ENCODE results near the gene ZC3H15. TPM values are rescaled to one million over a fixed set of nuclear protein-coding genes. Genes with fewer than 3 reads are reported as not detected.

ZC3H15 gene
- polyA plus RNA-seq, 1 donor (not counting 4 experiments of a cell fraction or from before 2014, with no cell fraction given), result 116 TPM

- peaks cover 3 to 10% of the 10 kb centered on the region in 2 experiments for H3K36me3 ChIP-seq (ENCODE audit: control insufficient read depth in 2 of 2, extremely low read depth in 1 of 2, insufficient read depth in 2 of 2, low read length in 2 of 2)
- H4K20me1 ChIP-seq (ENCODE audit: control insufficient read depth, extremely low read depth, insufficient read depth, low read length), result peaks cover 11% of the 10 kb centered on the region
Observed at GRCh38 chr2:186496401-186496800, 10.3 kb downstream of the ZC3H15 start.

GRCh38 chr2:186497928-186498327, 11.9 kb downstream of the ZC3H15 start:
- no peaks in the 10 kb centered on the region for H3K9me3 ChIP-seq (ENCODE audit: control insufficient read depth, low read depth, low read length)
- FAIRE-seq, result no peak
- dilution Hi-C loops (cut with MboI; ENCODE audit: extremely low pct_ligation_motif_present, low sequenced_read_pairs), result no loop called here
- H3K4me1 ChIP-seq (ENCODE audit: control insufficient read depth, extremely low read depth, insufficient read depth, low read length), result no peaks in the 10 kb centered on the region
- peaks cover 3 to 10% of the 10 kb centered on the region in 2 experiments for H3K36me3 ChIP-seq (ENCODE audit: control insufficient read depth in 2 of 2, extremely low read depth in 1 of 2, insufficient read depth in 2 of 2, low read length in 2 of 2)
- peaks cover 10% of the 10 kb centered on the region for H4K20me1 ChIP-seq (ENCODE audit: control insufficient read depth, extremely low read depth, insufficient read depth, low read length)
- H3K9ac ChIP-seq (ENCODE audit: control insufficient read depth, extremely low read depth, insufficient read depth, low read length), result no peak overlapping the region
- H3K27me3 ChIP-seq (ENCODE audit: control insufficient read depth, extremely low read depth, insufficient read depth, low read length), result no peaks in the 10 kb centered on the region
- no peak overlapping the region for H3K4me3 ChIP-seq (ENCODE audit: control insufficient read depth in 2 of 3, extremely low read depth in 1 of 3, insufficient read depth in 2 of 3, low read depth in 1 of 3, low read length in 3 of 3)
- no peak overlapping the region for H3K4me2 ChIP-seq (ENCODE audit: control insufficient read depth, extremely low read depth, insufficient read depth, low read depth, low read length)
- H3K79me2 ChIP-seq (ENCODE audit: control insufficient read depth, insufficient read depth, low read length), result peaks cover 66% of the 10 kb centered on the region
- no peak for DNase-seq (ENCODE audit: low read depth, low spot score)
- H3K27ac ChIP-seq (ENCODE audit: control insufficient read depth, insufficient read depth, low read length), result no peak overlapping the region
- TF ChIP-seq, protein P1, sequence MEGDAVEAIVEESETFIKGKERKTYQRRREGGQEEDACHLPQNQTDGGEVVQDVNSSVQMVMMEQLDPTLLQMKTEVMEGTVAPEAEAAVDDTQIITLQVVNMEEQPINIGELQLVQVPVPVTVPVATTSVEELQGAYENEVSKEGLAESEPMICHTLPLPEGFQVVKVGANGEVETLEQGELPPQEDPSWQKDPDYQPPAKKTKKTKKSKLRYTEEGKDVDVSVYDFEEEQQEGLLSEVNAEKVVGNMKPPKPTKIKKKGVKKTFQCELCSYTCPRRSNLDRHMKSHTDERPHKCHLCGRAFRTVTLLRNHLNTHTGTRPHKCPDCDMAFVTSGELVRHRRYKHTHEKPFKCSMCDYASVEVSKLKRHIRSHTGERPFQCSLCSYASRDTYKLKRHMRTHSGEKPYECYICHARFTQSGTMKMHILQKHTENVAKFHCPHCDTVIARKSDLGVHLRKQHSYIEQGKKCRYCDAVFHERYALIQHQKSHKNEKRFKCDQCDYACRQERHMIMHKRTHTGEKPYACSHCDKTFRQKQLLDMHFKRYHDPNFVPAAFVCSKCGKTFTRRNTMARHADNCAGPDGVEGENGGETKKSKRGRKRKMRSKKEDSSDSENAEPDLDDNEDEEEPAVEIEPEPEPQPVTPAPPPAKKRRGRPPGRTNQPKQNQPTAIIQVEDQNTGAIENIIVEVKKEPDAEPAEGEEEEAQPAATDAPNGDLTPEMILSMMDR (optimal IDR thresholded peaks at IDR 0.05 in 1 of 3, IDR thresholded peaks at IDR 0.05 in 1 of 3, conservative IDR thresholded peaks at IDR 0.05 in 1 of 3; ENCODE audit: extremely low read depth in 1 of 3, insufficient read depth in 2 of 3, low read length in 3 of 3), result no peak
- no peak for TF ChIP-seq EZH2 (IDR thresholded peaks at IDR 0.05; ENCODE audit: low read length)
- no peaks in the 10 kb centered on the region for H3K9me1 ChIP-seq (ENCODE audit: control insufficient read depth, extremely low read depth, insufficient read depth, low read length)
- no peak overlapping the region for H2AFZ ChIP-seq (ENCODE audit: control insufficient read depth, low read length)

More at GRCh38 chr2:186496401-186496800, 10.3 kb downstream of the ZC3H15 start:
- TF ChIP-seq, protein P1 (optimal IDR thresholded peaks at IDR 0.05 in 1 of 3, IDR thresholded peaks at IDR 0.05 in 1 of 3, conservative IDR thresholded peaks at IDR 0.05 in 1 of 3; ENCODE audit: extremely low read depth in 1 of 3, insufficient read depth in 2 of 3, low read length in 3 of 3), result no peak
- no peak for TF ChIP-seq EZH2 (IDR thresholded peaks at IDR 0.05; ENCODE audit: low read length)
- no peak for DNase-seq (ENCODE audit: low read depth, low spot score)
- Histone ChIP-seq H3K4me3 (ENCODE audit: control insufficient read depth in 2 of 3, extremely low read depth in 1 of 3, insufficient read depth in 2 of 3, low read depth in 1 of 3, low read length in 3 of 3) (no peak overlapping the region), H2AFZ (ENCODE audit: control insufficient read depth, low read length) (no peak overlapping the region), H3K27ac (ENCODE audit: control insufficient read depth, insufficient read depth, low read length) (no peak overlapping the region), H3K9ac (ENCODE audit: control insufficient read depth, extremely low read depth, insufficient read depth, low read length) (no peak overlapping the region), H3K9me3 (ENCODE audit: control insufficient read depth, low read depth, low read length) (no peaks in the 10 kb centered on the region), H3K4me2 (ENCODE audit: control insufficient read depth, extremely low read depth, insufficient read depth, low read depth, low read length) (no peak overlapping the region), H3K27me3 (ENCODE audit: control insufficient read depth, extremely low read depth, insufficient read depth, low read length) (no peaks in the 10 kb centered on the region), H3K9me1 (ENCODE audit: control insufficient read depth, extremely low read depth, insufficient read depth, low read length) (no peaks in the 10 kb centered on the region), H3K79me2 (ENCODE audit: control insufficient read depth, insufficient read depth, low read length) (peaks cover 79% of the 10 kb centered on the region), H3K4me1 (ENCODE audit: control insufficient read depth, extremely low read depth, insufficient read depth, low read length) (no peaks in the 10 kb centered on the region)
- no peak for FAIRE-seq
- dilution Hi-C loops (cut with MboI; ENCODE audit: extremely low pct_ligation_motif_present, low sequenced_read_pairs), result no loop called here

All from keratinocyte (primary cell).